ENCODE results near the gene ZNF837.
"Not testable (repeated sequence)": the region's sequence is repeated elsewhere in the genome, so short reads cannot be mapped to it uniquely, and the experiment has no call there.

Gene ZNF837

GRCh38 chr19:58350001-58350861, 30.6 kb downstream of the ZNF837 start:
- no peak for DNase-seq

- DNase-seq, result no peak
Observed at GRCh38 chr19:58349590-58349989, 31.2 kb downstream of the ZNF837 start.

- not testable (repeated sequence) for DNase-seq
Observed at GRCh38 chr19:58348080-58348479, 32.8 kb downstream of the ZNF837 start.

- peak; percentile 29 for DNase-seq
Observed at GRCh38 chr19:58346961-58347929, 33.6 kb downstream of the ZNF837 start.

- no peak for DNase-seq
Observed at GRCh38 chr19:58345558-58345957, 35.3 kb downstream of the ZNF837 start.

- DNase-seq, result no peak
Observed at GRCh38 chr19:58338825-58339558, 41.8 kb downstream of the ZNF837 start.

- no peak for DNase-seq
Observed at GRCh38 chr19:58338336-58338735, 42.5 kb downstream of the ZNF837 start.

- no peak for DNase-seq
Observed at GRCh38 chr19:58336820-58337219, 44.0 kb downstream of the ZNF837 start.

GRCh38 chr19:58336216-58336615, 44.6 kb downstream of the ZNF837 start:
- DNase-seq, result no peak

- no peak for DNase-seq
Observed at GRCh38 chr19:58335630-58336029, 45.2 kb downstream of the ZNF837 start.

- no peak for DNase-seq
Observed at GRCh38 chr19:58334691-58335249, 46.1 kb downstream of the ZNF837 start.

- no peak for DNase-seq
Observed at GRCh38 chr19:58332697-58333096, 48.1 kb downstream of the ZNF837 start.

- no peak for DNase-seq
Observed at GRCh38 chr19:58330458-58330857, 50.4 kb downstream of the ZNF837 start.

- no peak for DNase-seq
Observed at GRCh38 chr19:58328999-58329398, 51.8 kb downstream of the ZNF837 start.

- DNase-seq, result peak; percentile 90
Observed at GRCh38 chr19:58326914-58327726, 53.7 kb downstream of the ZNF837 start, which contains the start of gene ZSCAN22. Gene ZSCAN22 (plus strand): TSS chr19:58326994. CDS start chr19:58334803, 7,809 bp downstream.

- no peak for DNase-seq
Observed at GRCh38 chr19:58326501-58326913, 54.3 kb downstream of the ZNF837 start.

GRCh38 chr19:58325311-58326022, 55.4 kb downstream of the ZNF837 start:
- no peak for DNase-seq

- no peak for DNase-seq
Observed at GRCh38 chr19:58319241-58319640, 61.6 kb downstream of the ZNF837 start.

- no peak for DNase-seq
Observed at GRCh38 chr19:58318297-58318696, 62.5 kb downstream of the ZNF837 start.

All from DMS79 (cell line).